NCI-H1930 (cell line): ENCODE results near the gene PGD.
"Not testable (repeated sequence)": the region's sequence is repeated elsewhere in the genome, so short reads cannot be mapped to it uniquely, and the experiment has no call there.

Source experiments
- DNase-seq, 2 experiments: peaks; one replicate each; lab custom pipeline; 2025; lab: John Stamatoyannopoulos, UW

Gene PGD

DNA sequence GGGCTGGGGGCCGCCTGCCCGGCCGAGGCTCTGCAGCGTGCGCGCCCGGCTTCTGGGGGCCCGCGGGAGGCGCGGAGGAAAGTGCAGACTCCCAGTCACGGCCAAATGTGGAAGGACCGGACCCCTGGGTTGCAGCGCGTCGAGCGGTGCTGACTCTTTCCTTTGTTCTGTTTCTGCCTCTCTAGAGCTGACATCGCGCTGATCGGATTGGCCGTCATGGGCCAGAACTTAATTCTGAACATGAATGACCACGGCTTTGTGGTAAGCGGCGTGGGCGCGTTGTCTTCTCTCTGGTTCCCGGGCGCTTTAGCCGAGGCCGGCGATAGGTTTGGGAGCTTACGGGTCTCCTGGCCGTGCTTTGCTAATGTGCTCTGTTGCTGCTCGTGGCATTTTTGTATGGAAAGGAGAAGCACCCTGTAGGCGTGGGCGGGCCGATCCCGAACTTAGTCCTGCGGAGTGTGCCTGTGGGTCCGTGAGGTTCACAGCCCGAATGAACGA, 629 bp downstream of the PGD start:
- DNase-seq, result no peak

GRCh38 chr1:10400013-10400412, 1.1 kb downstream of the PGD start:
- DNase-seq, result no peak

DNA sequence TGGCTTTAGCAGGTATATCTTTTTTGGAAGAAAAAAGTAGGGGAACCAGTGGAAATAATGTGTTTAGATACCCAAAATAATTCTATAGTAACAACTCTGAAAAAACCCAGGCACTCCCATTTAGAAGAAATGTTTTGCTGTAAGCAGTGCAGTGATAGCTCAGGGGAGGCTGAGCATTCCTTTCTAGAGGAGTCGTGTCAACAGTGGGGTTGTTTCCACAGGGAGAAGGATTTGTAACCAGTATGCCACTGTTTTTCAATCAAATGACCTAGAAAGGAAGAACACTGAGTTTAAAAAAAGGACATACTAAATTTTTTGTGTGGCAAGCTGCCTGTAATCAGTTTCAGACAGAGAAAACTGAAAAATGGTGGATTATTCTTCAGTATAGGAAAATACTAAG, 2.4 kb downstream of the PGD start:
- DNase-seq, result no peak

- DNase-seq, result no peak
Observed at GRCh38 chr1:10402729-10403274, 3.9 kb downstream of the PGD start.

DNA sequence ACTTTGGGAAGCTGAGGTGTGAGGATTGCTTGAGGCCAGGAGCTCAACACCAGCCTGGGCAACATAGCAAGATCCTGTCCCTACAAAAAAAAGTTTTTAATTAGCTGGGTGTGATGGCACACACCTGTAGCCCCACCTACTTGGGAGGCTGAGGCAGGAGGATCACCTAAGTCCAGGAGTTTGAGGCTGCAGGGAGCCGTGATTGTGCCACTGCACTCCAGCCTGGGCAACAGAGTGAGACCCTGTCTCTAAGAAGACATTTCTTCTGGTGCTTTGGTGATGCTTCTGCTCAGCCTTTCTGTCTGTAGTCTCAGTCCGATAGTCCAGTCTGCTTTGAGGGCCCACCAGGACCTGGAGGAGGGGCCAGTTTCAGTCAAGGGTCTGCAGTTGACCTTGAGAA, 8.3 kb downstream of the PGD start:
- DNase-seq, result no peak

GRCh38 chr1:10415211-10415930, 16.5 kb downstream of the PGD start:
- DNase-seq, result no peak

- DNase-seq, result not testable (repeated sequence)
Observed at GRCh38 chr1:10415967-10416366, 17.1 kb downstream of the PGD start.

- DNase-seq, result not testable (repeated sequence)
Observed at GRCh38 chr1:10418741-10419140, 19.9 kb downstream of the PGD start.

GRCh38 chr1:10419351-10419750, 20.5 kb downstream of the PGD start:
- DNase-seq, result no peak

DNA sequence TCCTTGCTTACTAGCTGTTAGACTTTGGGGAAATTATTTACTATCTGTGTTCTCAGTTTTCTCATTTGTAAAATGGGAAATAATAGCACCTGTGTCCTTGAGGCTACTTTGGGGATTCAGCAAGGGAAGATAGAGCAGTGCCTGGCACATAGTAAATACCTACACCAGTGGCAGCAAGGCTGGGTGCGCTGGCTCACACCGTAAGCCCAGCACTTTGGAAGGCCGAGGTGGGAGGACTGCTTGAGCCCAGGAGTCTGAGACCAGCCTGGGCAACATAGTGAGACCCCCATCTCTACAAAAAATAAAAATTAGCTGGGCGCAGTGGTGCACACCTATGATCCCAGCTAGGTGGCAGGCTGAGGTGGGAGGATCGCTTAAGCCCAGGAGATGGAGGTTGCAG, 22.8 kb downstream of the PGD start:
- no peak for DNase-seq

DNA sequence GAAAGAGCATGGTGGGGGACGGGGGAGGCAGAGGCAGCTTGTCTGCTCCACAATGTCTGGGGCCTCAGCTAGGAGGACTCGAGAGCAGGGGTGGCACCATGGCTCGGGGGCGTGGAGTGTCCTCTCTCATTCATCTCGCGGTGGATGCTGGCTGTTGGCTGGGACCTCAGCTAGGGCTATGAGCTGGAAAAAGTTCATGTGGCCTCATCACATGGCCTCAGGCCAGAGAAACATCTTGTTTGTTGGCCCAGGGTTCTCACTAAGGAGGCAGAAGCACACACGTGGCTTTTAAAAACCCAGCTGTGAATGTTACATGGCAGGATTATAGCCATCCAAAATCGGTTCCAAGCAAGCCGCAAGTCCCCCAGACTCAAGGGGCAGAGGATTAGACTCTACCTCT, 25.2 kb downstream of the PGD start:
- DNase-seq, result no peak

DNA sequence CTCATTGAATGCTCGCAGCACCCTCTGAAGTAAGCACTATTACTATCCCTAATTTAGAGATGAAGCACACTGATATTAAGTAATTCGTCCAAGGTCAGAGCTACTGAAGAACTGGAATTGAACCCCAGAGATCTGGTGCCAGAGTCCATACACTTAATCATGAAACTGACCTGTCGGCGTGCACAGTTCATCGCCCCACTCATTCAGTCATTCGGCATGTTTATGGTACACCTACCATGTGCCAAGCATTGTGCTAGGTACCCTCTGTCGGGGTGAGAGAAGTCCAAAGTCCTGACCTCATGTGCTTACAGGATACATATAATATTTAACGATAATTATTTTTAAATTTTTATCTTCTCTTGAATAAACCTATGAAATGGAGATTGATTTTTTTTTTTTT, 25.8 kb downstream of the PGD start:
- DNase-seq, result no peak

DNA sequence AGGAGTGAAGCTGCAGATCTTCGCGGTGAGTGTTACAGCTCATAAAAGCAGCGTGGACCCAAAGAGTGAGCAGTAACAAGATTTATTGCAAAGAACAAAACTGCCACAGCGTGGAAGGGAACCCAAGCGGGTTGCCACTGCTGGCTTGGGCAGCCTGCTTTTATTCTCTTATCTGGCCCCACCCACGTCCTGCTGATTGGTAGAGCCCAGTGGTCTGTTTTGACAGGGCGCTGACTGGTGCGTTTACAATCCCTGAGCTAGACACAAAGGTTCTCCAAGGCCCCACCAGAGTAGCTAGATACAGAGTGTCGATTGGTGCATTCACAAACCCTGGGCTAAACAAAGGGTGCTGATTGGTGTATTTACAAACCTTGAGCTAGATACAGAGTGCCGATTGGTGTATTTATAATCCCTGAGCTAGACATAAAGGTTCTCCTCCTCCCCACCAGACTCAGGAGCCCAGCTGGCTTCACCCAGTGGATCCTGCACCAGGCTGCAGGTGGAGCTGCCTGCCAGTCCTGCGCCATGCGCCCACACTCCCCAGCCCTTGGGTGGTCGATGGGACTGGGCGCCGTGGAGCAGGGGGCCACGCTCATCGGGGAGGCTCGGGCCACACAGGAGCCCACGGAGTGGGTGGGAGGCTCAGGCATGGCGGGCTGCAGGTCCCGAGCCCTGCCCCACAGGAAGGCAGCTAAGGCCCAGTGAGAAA, 27.1 kb downstream of the PGD start:
- not testable (repeated sequence) for DNase-seq

GRCh38 chr1:10426535-10426848, 27.6 kb downstream of the PGD start:
- DNase-seq, result not testable (repeated sequence)

GRCh38 chr1:10428984-10429383, 30.1 kb downstream of the PGD start:
- no peak for DNase-seq

DNA sequence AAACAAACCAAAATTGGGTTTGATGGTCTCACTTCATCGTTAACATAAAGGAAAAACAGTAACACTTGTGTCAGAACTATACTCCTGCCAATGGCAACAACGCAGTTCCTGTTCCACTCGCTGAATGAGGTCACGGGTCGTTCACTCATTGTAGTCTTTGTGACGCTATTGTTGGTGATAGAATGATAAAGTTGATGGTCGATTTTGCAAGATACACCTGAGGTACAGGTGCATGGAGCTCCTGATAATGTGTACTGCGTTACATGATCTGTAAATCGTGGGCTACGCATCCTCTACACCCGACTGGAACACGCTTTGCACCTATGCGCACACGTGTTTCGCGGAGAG, 31.0 kb downstream of the PGD start:
- DNase-seq, result peak in 1 of 2 experiments; percentile 44

GRCh38 chr1:10430216-10431069, 31.6 kb downstream of the PGD start, which contains the start of gene CENPS:
CENPS (plus strand) TSS chr1:10430433; CDS start chr1:10430518, 85 bp downstream.
- peak; percentile 81 to 93 for DNase-seq

DNA sequence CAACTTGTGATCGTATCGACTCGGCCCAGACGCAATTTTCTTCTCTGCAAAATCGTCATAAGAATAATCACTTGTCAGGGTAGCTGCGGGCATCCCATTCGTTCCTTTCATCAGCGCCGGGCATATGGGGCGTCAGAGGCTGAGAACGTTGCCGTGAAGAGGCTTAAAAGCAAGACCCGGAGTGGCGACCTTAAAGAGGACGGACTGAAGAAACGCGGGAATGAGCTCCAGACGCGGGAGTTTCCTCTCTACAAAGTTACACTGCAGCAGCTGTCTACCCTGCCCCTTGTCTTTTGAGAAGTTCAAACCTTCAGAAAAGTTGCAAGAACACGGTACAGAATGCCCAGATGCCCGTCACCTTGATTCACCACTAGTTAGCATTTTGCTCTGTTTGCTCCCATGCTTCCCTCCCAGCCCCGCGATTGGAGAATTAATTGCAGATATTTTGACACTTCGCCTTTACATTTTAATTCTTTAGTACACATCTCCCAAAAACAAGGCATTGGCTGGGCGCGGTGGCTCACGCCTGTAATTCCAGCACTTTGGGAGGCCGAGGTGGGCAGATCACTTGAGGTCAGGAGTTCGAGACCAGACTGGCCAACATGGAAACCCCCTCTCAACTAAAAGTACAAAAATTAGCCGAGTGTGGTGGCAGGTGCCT, 32.3 kb downstream of the PGD start:
- DNase-seq, result no peak

GRCh38 chr1:10432910-10433700, 34.2 kb downstream of the PGD start:
- DNase-seq, result no peak

DNA sequence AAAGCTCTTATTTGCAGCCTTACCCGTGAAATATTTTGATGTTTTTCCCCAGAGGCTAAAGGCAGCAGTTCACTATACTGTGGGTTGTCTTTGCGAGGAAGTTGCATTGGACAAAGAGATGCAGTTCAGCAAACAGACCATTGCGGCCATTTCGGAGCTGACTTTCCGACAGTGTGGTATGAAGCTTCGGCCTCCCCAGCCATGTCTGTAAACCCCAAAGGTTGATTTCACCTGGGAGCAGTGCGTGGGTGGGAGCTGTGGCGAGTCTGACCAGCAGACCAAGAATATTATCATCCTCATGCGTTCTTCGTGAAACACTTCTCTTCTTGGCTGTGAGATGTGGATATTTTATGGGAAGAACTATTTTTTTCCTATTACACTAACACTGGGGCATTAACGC, 34.9 kb downstream of the PGD start:
- DNase-seq, result no peak

GRCh38 chr1:10434590-10434989, 35.7 kb downstream of the PGD start:
- no peak for DNase-seq
